RWPE1 (cell line): ENCODE measurements around the gene SPSB2.

Source experiments
- CTCF ChIA-PET: fragments of 350-600 bp; sonication (Branson Sonifier 250); formaldehyde crosslinking; extraction: SDS; loops from one replicate; lab custom pipeline; 2021; lab: Yijun Ruan, JAX
- POLR2A ChIA-PET: fragments of 400-600 bp; formaldehyde crosslinking; extraction: SDS; loops from one replicate; lab custom pipeline; 2020; ENCODE audit warnings: antibody characterized with exemption; ENCODE audit not compliant: low non-redundant PET; lab: Yijun Ruan, JAX
- DNase-seq: peaks from one replicate; pipeline ENCODE4 v3.0.0; 2012; ENCODE audit warnings: low spot score
- H3K27ac ChIP-seq: fragments of 450-650 bp; 2 replicates; pipeline ENCODE4 v1.5.1; 2017
- TF ChIP-seq, protein P1 (sequence below): fragments of 450-650 bp; conservative IDR thresholded peaks from 2 replicates; pipeline ENCODE4 v1.5.1; 2017; ENCODE audit warnings: low read depth, mild to moderate bottlenecking

SPSB2 gene

DNA sequence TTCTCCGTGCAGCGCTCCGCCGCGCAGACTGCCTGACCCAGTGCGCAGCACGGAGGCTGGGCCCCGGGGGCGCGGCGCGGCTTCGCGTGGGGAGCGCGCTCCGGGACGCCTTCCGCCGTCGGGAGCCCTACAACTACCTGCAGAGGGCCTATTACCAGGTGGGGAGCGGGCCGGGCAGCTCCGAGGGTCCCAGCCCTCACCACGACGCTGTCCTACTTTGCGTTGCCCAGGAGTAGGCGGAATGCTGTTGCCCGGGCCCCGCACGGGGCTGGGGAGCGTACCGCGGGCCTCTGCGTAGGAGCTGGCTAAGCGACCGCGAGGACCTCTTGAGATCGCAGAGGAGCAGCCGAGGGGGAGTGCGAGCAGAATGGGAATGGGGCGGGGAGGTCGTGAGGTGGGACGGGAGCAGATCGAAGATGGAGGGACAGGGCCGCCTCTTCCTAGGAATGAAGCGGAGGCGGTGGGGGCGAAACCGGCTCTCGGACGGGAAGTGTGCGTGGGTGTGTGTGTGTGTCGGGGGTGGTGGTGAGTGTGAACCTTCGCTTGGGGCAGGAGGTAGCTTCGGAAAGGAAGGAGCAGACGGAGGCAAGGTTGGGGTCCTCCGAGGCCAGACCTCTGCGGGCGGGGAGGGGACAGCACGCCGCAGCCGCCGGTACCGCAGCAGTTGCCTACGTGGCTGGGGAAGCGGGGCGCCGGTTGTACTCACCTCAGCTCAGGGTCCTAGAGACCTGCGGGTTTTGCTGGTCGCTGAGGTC lies 44.1 kb downstream of the SPSB2 start:
- POLR2A ChIA-PET = no interaction called here

DNA sequence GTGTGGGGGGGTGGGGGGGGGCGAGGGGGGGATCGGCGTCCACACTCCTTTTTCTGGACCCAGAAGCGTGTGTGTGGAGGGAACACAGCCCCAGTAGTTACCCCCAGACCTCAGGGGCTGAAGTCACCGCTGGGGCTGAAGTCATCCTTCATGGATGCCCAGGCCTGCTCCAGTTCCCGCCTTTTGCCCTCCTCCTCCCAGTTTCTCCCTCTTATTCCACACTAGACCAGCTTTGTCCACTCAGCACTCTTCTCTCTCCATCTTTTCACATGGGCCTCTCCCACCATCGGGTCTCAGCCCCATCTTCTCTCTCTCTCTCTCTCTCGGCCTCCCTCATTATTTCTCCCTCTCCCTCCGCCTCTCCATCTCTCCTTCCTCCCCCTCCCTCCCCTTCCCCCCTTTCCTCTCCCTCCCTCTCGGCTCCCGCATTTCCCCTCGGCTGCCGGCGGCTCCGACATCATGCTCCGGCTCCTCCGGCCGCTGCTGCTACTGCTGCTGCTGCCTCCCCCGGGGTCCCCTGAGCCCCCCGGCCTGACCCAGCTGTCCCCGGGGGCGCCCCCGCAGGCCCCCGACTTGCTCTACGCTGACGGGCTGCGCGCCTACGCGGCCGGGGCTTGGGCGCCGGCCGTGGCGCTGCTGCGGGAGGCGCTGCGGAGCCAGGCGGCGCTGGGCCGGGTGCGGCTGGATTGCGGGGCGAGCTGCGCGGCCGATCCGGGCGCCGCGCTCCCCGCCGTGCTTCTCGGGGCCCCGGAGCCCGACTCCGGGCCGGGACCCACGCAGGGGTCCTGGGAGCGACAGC lies 44.9 kb downstream of the SPSB2 start, which contains the start of gene P3H3:
P3H3 (plus strand) TSS at position 426 of the 799 bp plus-strand sequence; CDS start at position 460, 34 bp downstream.
- ChIA-PET POLR2A (interaction anchor here (0.6 kb wide), 1 partner anchor 25 kb away, joined by 3 read pairs; no protein-coding TSS in a partner anchor), CTCF (interaction anchor here (0.6 to 1.2 kb wide), 4 partner anchors 12 to 74 kb away, joined by 3 read pairs; no protein-coding TSS in a partner anchor)
- DNase-seq = no peak
- H3K27ac ChIP-seq = peak within 1 kb of the TSS; percentile 78
- TF ChIP-seq, protein P1, sequence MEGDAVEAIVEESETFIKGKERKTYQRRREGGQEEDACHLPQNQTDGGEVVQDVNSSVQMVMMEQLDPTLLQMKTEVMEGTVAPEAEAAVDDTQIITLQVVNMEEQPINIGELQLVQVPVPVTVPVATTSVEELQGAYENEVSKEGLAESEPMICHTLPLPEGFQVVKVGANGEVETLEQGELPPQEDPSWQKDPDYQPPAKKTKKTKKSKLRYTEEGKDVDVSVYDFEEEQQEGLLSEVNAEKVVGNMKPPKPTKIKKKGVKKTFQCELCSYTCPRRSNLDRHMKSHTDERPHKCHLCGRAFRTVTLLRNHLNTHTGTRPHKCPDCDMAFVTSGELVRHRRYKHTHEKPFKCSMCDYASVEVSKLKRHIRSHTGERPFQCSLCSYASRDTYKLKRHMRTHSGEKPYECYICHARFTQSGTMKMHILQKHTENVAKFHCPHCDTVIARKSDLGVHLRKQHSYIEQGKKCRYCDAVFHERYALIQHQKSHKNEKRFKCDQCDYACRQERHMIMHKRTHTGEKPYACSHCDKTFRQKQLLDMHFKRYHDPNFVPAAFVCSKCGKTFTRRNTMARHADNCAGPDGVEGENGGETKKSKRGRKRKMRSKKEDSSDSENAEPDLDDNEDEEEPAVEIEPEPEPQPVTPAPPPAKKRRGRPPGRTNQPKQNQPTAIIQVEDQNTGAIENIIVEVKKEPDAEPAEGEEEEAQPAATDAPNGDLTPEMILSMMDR = 0 out of 2 replicates have a peak, but pooled peaks have one; percentile 7

More for the DNA sequence above, 44.1 kb downstream of the SPSB2 start:
- no peak for DNase-seq
- peak overlapping the region; percentile 78 for H3K27ac ChIP-seq
- TF ChIP-seq, protein P1 = no peak
- CTCF ChIA-PET = interaction anchor here (0.7 to 1.4 kb wide), 3 partner anchors 18 to 57 kb away, joined by 3 to 4 read pairs (median 3); partner anchors contain the start of gene LAG3

DNA sequence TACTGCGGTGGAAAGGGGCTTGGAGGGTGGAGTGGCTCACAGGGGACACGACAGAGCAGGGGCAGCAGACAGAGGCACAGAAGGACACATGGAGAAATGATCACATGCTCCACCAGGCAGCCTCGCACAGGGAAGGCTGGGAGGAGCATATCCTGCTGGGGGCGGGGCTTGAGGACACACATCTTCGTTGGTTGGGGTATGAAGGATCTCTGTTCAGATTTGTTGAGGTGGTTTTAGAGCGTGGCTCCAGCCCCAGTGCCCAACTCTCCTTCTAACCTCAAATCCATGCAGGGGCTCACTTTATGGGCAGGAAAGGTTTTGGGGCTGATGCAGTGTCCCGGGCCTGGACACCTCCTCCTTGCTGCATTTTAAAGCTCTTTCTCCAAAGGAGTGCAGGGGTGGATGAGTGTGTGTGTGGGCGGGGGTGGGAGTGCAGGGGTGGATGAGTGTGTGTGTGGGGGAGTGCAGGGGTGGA lies 45.6 kb downstream of the SPSB2 start:
- peak; percentile 75 for DNase-seq
- TF ChIP-seq, protein P1 = no peak
- peak overlapping the region; percentile 78 for H3K27ac ChIP-seq
- ChIA-PET CTCF (interaction anchor here (1.0 kb wide), 1 partner anchor 73 kb away, joined by 3 read pairs; no protein-coding TSS in a partner anchor), POLR2A (interaction anchor here (0.6 kb wide), 1 partner anchor 25 kb away, joined by 3 read pairs; no protein-coding TSS in a partner anchor)

DNA sequence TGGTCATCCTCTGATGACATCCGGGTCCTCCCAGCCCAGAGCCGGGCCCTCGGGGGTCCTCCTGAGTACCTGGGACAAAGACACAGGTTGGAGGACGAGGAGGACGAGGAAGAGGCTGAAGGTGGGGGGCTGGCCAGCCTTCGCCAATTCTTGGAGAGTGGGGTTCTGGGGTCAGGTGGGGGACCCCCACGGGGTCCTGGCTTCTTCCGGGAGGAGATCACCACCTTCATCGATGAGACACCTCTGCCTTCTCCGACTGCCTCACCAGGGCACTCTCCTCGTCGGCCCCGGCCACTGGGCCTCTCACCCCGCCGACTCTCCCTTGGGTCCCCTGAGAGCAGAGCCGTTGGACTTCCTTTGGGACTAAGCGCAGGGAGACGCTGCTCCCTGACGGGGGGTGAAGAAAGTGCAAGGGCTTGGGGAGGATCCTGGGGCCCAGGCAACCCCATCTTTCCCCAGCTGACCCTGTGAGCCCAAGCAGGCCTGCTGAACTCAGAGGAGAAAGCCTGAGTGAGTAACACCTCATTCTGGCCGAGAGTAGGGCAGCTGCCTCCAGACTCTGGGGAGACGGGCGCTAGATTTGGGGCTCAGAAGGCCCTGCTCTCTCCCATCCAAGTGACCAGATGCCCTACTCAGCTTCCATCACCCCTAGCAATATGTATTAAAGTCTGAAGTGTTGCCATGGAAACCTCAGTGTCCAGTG lies 46.2 kb downstream of the SPSB2 start:
- no peak for DNase-seq
- ChIA-PET CTCF (no interaction called here), POLR2A (no interaction called here)
- peak overlapping the region; percentile 78 for H3K27ac ChIP-seq
- TF ChIP-seq, protein P1 = no peak

DNA sequence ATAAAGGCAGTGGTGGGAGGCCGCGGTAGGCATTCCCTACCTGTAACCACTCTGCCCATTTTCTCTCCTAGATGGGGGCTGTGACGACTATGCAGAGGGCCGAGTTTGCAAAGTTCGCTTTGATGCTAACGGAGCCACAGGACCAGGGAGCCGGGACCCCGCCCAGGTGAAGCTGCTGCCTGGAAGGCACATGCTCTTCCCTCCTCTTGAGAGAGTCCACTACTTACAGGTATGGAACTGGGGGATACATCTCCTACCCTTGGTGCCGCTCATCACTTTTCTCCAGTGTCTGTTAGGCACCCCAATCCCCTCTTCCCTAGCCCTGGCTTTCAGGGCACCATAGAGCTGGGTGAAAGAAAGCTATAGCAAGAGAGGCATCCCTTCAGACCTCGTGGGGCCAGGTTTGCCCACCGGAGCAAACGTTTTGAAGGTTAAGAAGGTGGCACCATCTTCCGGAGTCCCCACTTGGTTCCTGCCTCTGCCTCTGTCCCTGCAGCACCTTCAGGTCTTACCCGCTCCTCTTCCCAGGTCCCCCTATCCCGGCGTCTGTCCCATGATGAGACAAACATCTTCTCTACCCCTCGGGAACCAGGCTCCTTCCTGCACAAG lies 46.9 kb downstream of the SPSB2 start:
- no peak for DNase-seq
- TF ChIP-seq, protein P1 = no peak
- ChIA-PET POLR2A (no interaction called here), CTCF (interaction anchor here (2.7 kb wide), 1 partner anchor 73 kb away, joined by 20 read pairs; the partner anchor contains the start of gene MLF2)
- H3K27ac ChIP-seq = peak overlapping the region; percentile 78; the same call in 1 of the 2 replicates
